ENCODE results near the gene GABBR1.

- TF ChIP-seq POLR2AphosphoS5 (IDR thresholded peaks at IDR 0.05) (no peak), CTCF (IDR thresholded peaks at IDR 0.05) (no peak), POLR2A (IDR thresholded peaks at IDR 0.05) (no peak)
These were observed 5.8 kb downstream of the GABBR1 start for GRCh38 chr6:29626948-29627754.
